GM18873 (cell line): ENCODE results near the gene KCNH4.
A peak's percentile ranks its signal among the peaks of the same experiment; 100 is the strongest.
"Not testable (repeated sequence)": the region's sequence is repeated elsewhere in the genome, so short reads cannot be mapped to it uniquely, and the experiment has no call there.

ENCODE experiments used
- ATAC-seq: cut with Tn5 transposase; IDR thresholded peaks from one replicate; pipeline ENCODE4 v1.9.1; 2021; ENCODE audit warnings: mild to moderate bottlenecking, moderate library complexity, moderate number of reproducible peaks; ENCODE audit not compliant: unreplicated experiment, low FRiP score

Gene KCNH4

GRCh38 chr17:42197564-42198156 is 16.7 kb upstream of the KCNH4 start:
- ATAC-seq, result no peak

GRCh38 chr17:42193969-42194899 is 13.3 kb upstream of the KCNH4 start, which contains the start of gene GHDC:
TSS of gene GHDC (minus strand) at chr17:42194494. CDS start at chr17:42193581, 913 bp downstream.
- ATAC-seq, result peak; percentile 85

GRCh38 chr17:42193216-42193968 is 12.4 kb upstream of the KCNH4 start:
- no peak for ATAC-seq

GRCh38 chr17:42192189-42193126 is 11.5 kb upstream of the KCNH4 start:
- ATAC-seq, result no peak

- no peak for ATAC-seq
Measured at GRCh38 chr17:42191275-42191608, 10.3 kb upstream of the KCNH4 start.

GRCh38 chr17:42190491-42191274 is 9.7 kb upstream of the KCNH4 start:
- no peak for ATAC-seq

- no peak for ATAC-seq
Measured at GRCh38 chr17:42189651-42189965, 8.7 kb upstream of the KCNH4 start.

GRCh38 chr17:42188749-42189650 is 8.1 kb upstream of the KCNH4 start:
- no peak for ATAC-seq

GRCh38 chr17:42187833-42188232 is 6.9 kb upstream of the KCNH4 start:
- ATAC-seq, result no peak

GRCh38 chr17:42186191-42186590 is 5.2 kb upstream of the KCNH4 start:
- ATAC-seq, result not testable (repeated sequence)

GRCh38 chr17:42185621-42185930 is 4.6 kb upstream of the KCNH4 start:
- no peak for ATAC-seq

GRCh38 chr17:42184713-42185620 is 4.0 kb upstream of the KCNH4 start, which contains the start of gene HCRT:
TSS of gene HCRT (minus strand) at chr17:42185452. CDS start at chr17:42185365, 87 bp downstream.
- no peak for ATAC-seq

GRCh38 chr17:42183741-42184711 is 3.1 kb upstream of the KCNH4 start:
- peak; percentile 55 for ATAC-seq

- ATAC-seq, result no peak
Measured at GRCh38 chr17:42182927-42183734, 2.2 kb upstream of the KCNH4 start.

- no peak for ATAC-seq
Measured at GRCh38 chr17:42181851-42182207, 887 bp upstream of the KCNH4 start.
